Kidney epithelial cell (primary cell): ENCODE results near the gene ETV2. TPM values are rescaled to one million over a fixed set of nuclear protein-coding genes. Genes with fewer than 3 reads are reported as not detected.

Source experiments
- DNase-seq: peaks from one replicate; pipeline ENCODE4 v3.0.0-alpha.2; 2010; ENCODE audit warnings: low read depth
- H3K27me3 ChIP-seq: 2 replicates; pipeline ENCODE4 v1.6.0; 2011; ENCODE audit warnings: low read length; ENCODE audit not compliant: control insufficient read depth, insufficient read depth
- H3K36me3 ChIP-seq: 2 replicates; pipeline ENCODE4 v1.5.1; 2011; ENCODE audit warnings: low read length; ENCODE audit not compliant: control insufficient read depth, insufficient read depth
- H3K4me3 ChIP-seq: 2 replicates; pipeline ENCODE4 v1.5.1; 2011; ENCODE audit warnings: low read depth, mild to moderate bottlenecking, control low read depth, low read length
- total RNA-seq: library from RNA; depleted of rRNA; stranded (reverse); fragments of >200 nt; gene quantifications from 2 replicates; pipeline ENCODE4 v1.2.3, GENCODE V29; 2015
- TF ChIP-seq, protein P1 (sequence below): IDR thresholded peaks from 2 replicates; pipeline ENCODE4 v1.5.1; 2011; ENCODE audit warnings: mild to moderate bottlenecking, moderate library complexity, low read length, control low read depth, inconsistent platforms; ENCODE audit not compliant: insufficient read depth, poor library complexity, severe bottlenecking

ETV2 gene
- total RNA-seq, 1 donor from 2014 or later = not detected

DNA sequence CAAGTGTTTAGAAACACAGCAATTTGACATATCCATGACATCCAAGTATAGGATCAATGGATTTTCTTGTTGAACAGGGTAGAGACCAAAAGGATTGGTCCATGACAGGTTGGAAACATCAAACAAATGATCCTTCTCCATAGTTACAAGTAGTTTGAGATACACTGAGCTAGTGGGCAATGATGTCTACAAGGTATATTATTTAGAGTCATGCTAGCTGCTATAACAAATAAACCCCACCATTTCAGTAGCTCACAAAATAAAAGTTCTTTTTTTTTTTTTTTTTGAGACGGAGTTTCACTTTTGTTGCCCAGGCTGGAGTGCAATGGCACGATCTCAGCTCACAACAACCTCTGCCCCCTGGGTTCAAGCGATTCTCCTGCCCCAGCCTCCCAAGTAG is 33.9 kb upstream of the ETV2 start:
- Histone ChIP-seq H3K4me3 (no peak overlapping the region), H3K36me3 (no peaks in the 10 kb centered on the region), H3K27me3 (no peaks in the 10 kb centered on the region)
- TF ChIP-seq, protein P1, sequence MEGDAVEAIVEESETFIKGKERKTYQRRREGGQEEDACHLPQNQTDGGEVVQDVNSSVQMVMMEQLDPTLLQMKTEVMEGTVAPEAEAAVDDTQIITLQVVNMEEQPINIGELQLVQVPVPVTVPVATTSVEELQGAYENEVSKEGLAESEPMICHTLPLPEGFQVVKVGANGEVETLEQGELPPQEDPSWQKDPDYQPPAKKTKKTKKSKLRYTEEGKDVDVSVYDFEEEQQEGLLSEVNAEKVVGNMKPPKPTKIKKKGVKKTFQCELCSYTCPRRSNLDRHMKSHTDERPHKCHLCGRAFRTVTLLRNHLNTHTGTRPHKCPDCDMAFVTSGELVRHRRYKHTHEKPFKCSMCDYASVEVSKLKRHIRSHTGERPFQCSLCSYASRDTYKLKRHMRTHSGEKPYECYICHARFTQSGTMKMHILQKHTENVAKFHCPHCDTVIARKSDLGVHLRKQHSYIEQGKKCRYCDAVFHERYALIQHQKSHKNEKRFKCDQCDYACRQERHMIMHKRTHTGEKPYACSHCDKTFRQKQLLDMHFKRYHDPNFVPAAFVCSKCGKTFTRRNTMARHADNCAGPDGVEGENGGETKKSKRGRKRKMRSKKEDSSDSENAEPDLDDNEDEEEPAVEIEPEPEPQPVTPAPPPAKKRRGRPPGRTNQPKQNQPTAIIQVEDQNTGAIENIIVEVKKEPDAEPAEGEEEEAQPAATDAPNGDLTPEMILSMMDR = no peak
- DNase-seq = no peak

DNA sequence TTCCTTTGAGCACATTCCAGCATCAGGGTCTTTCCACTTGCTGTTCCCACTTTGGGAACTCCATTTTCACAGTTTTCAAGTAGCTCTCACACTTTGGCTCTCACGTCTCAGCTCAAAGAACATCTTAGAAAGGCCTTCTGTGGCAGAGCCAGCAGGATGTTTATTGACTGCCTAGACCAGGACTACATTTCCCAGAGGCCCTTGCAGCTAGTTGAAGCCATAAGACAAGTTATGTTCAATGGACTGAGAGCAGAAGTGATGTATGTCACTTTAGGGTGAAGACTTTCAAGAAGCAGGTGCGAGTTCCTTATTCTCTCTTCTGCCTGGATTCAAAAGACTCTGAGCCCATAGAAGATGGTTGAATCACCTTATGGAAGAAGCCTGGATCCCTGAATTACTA is 33.3 kb upstream of the ETV2 start:
- TF ChIP-seq, protein P1 = no peak
- DNase-seq = no peak
- no peak overlapping the region for H3K4me3 ChIP-seq
- no peaks in the 10 kb centered on the region for H3K36me3 ChIP-seq
- H3K27me3 ChIP-seq = no peaks in the 10 kb centered on the region

DNA sequence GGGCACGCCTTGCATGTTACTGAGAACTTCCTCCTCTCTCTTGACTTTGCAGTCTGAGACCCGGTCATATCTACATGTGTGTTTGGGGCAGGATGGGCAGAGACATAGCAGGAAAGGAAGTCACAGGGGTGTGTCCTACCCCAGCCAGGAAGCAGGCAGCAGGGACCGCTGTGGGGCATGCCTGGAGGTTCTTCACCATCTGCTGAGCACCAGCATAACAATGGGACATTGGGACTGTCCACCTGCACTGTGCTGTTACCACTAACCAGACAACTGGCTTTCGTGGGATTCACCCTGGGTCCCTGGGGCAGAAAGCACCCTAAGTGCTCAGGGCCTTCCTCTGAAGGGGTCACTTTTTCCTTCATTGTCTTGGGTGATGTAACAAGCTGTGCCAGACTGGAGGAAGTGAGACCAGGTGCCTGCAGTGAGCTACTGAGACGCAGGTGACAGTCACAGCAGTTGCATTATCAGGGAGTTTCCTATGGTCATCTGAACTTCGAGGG is 31.6 kb upstream of the ETV2 start:
- H3K36me3 ChIP-seq = no peaks in the 10 kb centered on the region
- H3K27me3 ChIP-seq = no peaks in the 10 kb centered on the region
- TF ChIP-seq, protein P1 = no peak
- H3K4me3 ChIP-seq = no peak overlapping the region
- DNase-seq = no peak

DNA sequence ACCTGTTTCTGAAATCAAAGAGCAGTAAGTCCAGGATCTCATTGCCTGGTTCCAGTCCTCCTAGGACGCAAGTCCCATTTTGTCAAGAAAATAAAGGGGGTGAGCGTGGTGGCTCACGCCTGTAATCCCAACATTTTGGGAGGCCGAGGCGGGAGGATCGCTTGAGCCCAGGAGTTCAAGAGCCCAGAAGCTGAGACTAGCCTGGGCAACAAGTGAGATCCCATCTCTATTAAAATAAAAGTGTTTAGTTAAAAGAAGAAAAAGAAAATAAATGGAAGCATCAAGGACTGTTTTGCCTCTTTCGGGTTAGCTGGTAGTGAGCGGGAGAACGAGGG is 29.4 kb upstream of the ETV2 start:
- H3K4me3 ChIP-seq = peak overlapping the region; percentile 16
- H3K36me3 ChIP-seq = no peaks in the 10 kb centered on the region
- DNase-seq = no peak
- TF ChIP-seq, protein P1 = no peak
- H3K27me3 ChIP-seq = no peaks in the 10 kb centered on the region

DNA sequence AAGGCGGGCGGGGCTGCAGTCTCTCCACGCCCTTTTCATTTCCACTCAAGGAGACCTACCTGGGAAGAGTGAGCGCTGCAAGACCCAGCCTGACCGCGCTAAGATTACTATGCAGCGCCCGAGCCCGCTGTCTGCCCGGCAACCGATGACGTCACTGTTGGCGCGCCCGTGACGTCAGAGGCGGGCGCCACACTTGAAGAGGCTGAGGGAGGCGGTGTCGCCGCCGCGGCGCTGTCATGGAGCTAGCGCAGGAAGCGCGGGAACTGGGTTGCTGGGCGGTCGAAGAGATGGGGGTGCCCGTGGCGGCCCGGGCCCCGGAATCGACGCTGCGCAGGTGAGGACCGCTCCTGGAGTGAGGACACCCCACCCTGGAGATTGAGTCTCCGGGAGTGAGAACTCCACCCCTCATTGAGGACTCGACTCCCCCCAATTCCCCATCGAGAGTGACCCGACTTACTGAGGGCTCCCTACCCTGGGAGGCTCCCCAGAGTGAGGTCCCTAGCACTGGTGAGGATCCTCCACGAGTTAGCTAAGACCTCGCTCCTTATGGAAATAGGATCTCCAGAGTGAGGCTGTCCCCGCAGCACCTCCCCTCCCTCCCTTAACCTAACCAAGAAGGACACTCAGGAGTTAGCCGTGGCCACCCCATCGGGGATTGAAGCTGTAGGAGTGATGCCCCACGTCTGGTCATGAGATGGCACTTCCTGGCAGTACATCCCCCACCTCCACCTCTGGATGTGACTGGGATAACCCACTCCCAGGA is 28.8 kb upstream of the ETV2 start, which contains the start of gene HAUS5:
HAUS5 (plus strand) TSS at position 177 of the 763 bp plus-strand sequence; CDS start at position 237, 60 bp downstream.
- Histone ChIP-seq H3K4me3 (peak within 1 kb of the TSS; percentile 78), H3K27me3 (no peaks in the 10 kb centered on the region), H3K36me3 (no peaks in the 10 kb centered on the region)
- DNase-seq = peak; percentile 50
- TF ChIP-seq, protein P1 = no peak

DNA sequence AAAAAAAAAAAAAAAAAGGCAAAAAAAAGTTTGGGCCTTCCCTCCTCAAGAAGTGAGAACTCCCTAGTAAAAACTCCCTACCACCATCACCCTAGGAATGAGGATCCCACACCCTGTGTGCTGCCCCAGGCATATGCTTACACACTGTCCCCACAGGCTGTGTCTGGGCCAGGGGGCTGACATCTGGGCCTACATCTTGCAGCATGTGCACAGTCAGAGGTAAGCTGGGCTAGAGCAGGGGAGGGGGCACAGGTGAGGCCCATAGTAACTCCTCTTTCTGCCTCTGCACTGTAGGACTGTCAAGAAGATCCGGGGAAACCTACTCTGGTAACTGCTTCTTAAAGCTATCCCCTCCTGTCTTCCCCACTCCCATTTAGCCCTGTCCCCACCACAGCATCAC is 28.0 kb upstream of the ETV2 start:
- no peak for DNase-seq
- no peak overlapping the region for H3K4me3 ChIP-seq
- TF ChIP-seq, protein P1 = no peak
- no peaks in the 10 kb centered on the region for H3K36me3 ChIP-seq
- no peaks in the 10 kb centered on the region for H3K27me3 ChIP-seq
